OCI-LY7 (cell line): Measurements from ENCODE around the gene GTPBP4. TPM values are rescaled to one million over a fixed set of nuclear protein-coding genes. Genes with fewer than 3 reads are reported as not detected.
"Not testable (repeated sequence)": the region's sequence is repeated elsewhere in the genome, so short reads cannot be mapped to it uniquely, and the experiment has no call there.

ENCODE experiments used
- BruUV-seq: library from RNA; stranded (reverse); fragments of 400-500 nt; replicated peaks from 2 replicates; lab custom pipeline; 2021; lab: Mats Ljungman, UMichigan
- CTCF ChIA-PET: fragments of 300-600 bp; sonication (Branson Sonifier 250); formaldehyde crosslinking; loops from one replicate; lab custom pipeline; 2022; ENCODE audit warnings: antibody characterized with exemption; ENCODE audit not compliant: unreplicated experiment; lab: Charles Lee
- POLR2A ChIA-PET: fragments of 300-600 bp; sonication (Branson Sonifier 250); formaldehyde crosslinking; loops from one replicate; lab custom pipeline; 2022; ENCODE audit warnings: antibody characterized with exemption; lab: Charles Lee
- DNase-seq: peaks from one replicate; pipeline ENCODE4 v3.0.0-alpha.2; 2015; ENCODE audit warnings: low spot score
- H2AFZ ChIP-seq: fragments of 200-600 bp; sonication (generic), shearing (Covaris generic); 2 replicates; pipeline ENCODE4 v1.6.1; 2014; ENCODE audit warnings: mild to moderate bottlenecking, antibody characterized with exemption, low read length, moderate library complexity
- H3K27ac ChIP-seq: fragments of 200-600 bp; sonication (generic); 2 replicates; pipeline ENCODE4 v1.5.1; 2014; ENCODE audit warnings: mixed run types, low read depth, mild to moderate bottlenecking, moderate library complexity, low read length, inconsistent platforms; ENCODE audit not compliant: poor library complexity, severe bottlenecking
- H3K36me3 ChIP-seq: fragments of 200-600 bp; sonication (generic); 2 replicates; pipeline ENCODE4 v1.6.1; 2014; ENCODE audit warnings: mild to moderate bottlenecking, antibody characterized with exemption, low read length, moderate library complexity, mixed read lengths; ENCODE audit not compliant: insufficient read depth
- H3K4me1 ChIP-seq: fragments of 200-600 bp; sonication (generic); 2 replicates; pipeline ENCODE4 v1.5.1; 2014; ENCODE audit warnings: mild to moderate bottlenecking, low read length; ENCODE audit not compliant: insufficient read depth, poor library complexity, severe bottlenecking
- H3K4me2 ChIP-seq: fragments of 200-600 bp; sonication (generic); 2 replicates; pipeline ENCODE4 v1.6.1; 2014; ENCODE audit warnings: mild to moderate bottlenecking, low read length
- H3K4me3 ChIP-seq: fragments of 200-600 bp; sonication (generic); 2 replicates; pipeline ENCODE4 v1.5.1; 2014; ENCODE audit warnings: mild to moderate bottlenecking, low read depth, low read length; ENCODE audit not compliant: poor library complexity, severe bottlenecking
- H3K79me2 ChIP-seq: fragments of 200-600 bp; sonication (generic); 2 replicates; pipeline ENCODE4 v1.6.1; 2016; ENCODE audit warnings: low read depth, mild to moderate bottlenecking, low read length, moderate library complexity, mixed read lengths; ENCODE audit not compliant: insufficient read depth
- H3K9me2 ChIP-seq: fragments of 200-600 bp; sonication (generic); 2 replicates; pipeline ENCODE4 v1.6.1; 2016; ENCODE audit warnings: mild to moderate bottlenecking, low read length, mixed read lengths; ENCODE audit not compliant: insufficient read depth
- H3K9me3 ChIP-seq: fragments of 200-600 bp; sonication (generic); 2 replicates; pipeline ENCODE4 v1.6.1; 2014; ENCODE audit warnings: mild to moderate bottlenecking, mixed run types, low read length, mixed read lengths
- H4K20me1 ChIP-seq: fragments of 200-600 bp; sonication (generic); 2 replicates; pipeline ENCODE4 v1.6.1; 2014; ENCODE audit warnings: mild to moderate bottlenecking, antibody characterized with exemption, low read length, moderate library complexity, mixed read lengths; ENCODE audit not compliant: insufficient read depth
- CTCF ChIP-seq: fragments of 200-600 bp; sonication (generic); conservative IDR thresholded peaks from 2 replicates; pipeline ENCODE4 v1.5.1; 2014; ENCODE audit warnings: mild to moderate bottlenecking, antibody characterized with exemption, low read length, moderate library complexity, mixed read lengths
- EZH2phosphoT487 ChIP-seq: fragments of 200-600 bp; sonication (generic); IDR thresholded peaks from 2 replicates; pipeline ENCODE4 v1.6.1; 2018; ENCODE audit warnings: low read depth, borderline replicate concordance, mild to moderate bottlenecking, mixed run types, antibody characterized with exemption, low read length, moderate library complexity, mixed read lengths
- intact Hi-C: fragments of 100-400 bp; cut with micrococcal nuclease; formaldehyde crosslinking; loops from one replicate; pipeline ENCODE4 v1.10.0; 2022; ENCODE audit not compliant: unreplicated experiment
- total RNA-seq, 2 experiments: library from RNA; depleted of rRNA in 1 of 2; stranded (reverse); fragments of >200 nt in 1 of 2; shearing (Covaris generic) in 1 of 2; gene quantifications; 2 replicates each; pipeline ENCODE4 v1.2.3, GENCODE V29; 2014 to 2022

Gene GTPBP4
- total RNA-seq, 2 experiments from 2014 or later, result 61.0 to 108 TPM

- no TSS peak for BruUV-seq
- intact Hi-C loops, result no loop called here
- H2AFZ ChIP-seq, result no peak overlapping the region
- no peaks in the 10 kb centered on the region for H3K9me2 ChIP-seq
- H3K27ac ChIP-seq, result no peak overlapping the region
- H3K79me2 ChIP-seq, result peaks cover 9% of the 10 kb centered on the region; the same call in 1 of the 2 replicates
- no peak for TF ChIP-seq CTCF
- no peak for TF ChIP-seq EZH2phosphoT487
- H4K20me1 ChIP-seq, result peaks cover 6% of the 10 kb centered on the region; the same call in 1 of the 2 replicates
- H3K36me3 ChIP-seq, result peaks cover 54% of the 10 kb centered on the region
- no peaks in the 10 kb centered on the region for H3K9me3 ChIP-seq
- no peak overlapping the region for H3K4me3 ChIP-seq
- POLR2A ChIA-PET, result interaction anchor here (0.7 to 1.0 kb wide), 2 partner anchors 19 to 43 kb away, joined by 3 to 5 read pairs; partner anchors contain the start of gene WDR37
- CTCF ChIA-PET, result no interaction called here
- DNase-seq, result no peak
- H3K4me1 ChIP-seq, result no peaks in the 10 kb centered on the region
- H3K4me2 ChIP-seq, result no peak overlapping the region
Observed at GRCh38 chr10:1037098-1037497, 48.9 kb downstream of the GTPBP4 start.

- Histone ChIP-seq H4K20me1 (peaks cover 14% of the 10 kb centered on the region; the same call in 1 of the 2 replicates), H3K36me3 (peaks cover 69% of the 10 kb centered on the region), H3K79me2 (peaks cover 21% of the 10 kb centered on the region; the same call in 1 of the 2 replicates)
- H3K9me3 ChIP-seq, DNase-seq, H3K4me3 ChIP-seq, H2AFZ ChIP-seq, CTCF ChIA-PET, H3K9me2 ChIP-seq, H3K4me1 ChIP-seq, H3K4me2 ChIP-seq, BruUV-seq, H3K27ac ChIP-seq, intact Hi-C loops: not testable (repeated sequence)
- POLR2A ChIA-PET, result interaction anchor here (1.0 kb wide), 1 partner anchor 17 kb away, joined by 3 read pairs; no protein-coding TSS in a partner anchor
Observed at GRCh38 chr10:1038769-1039168, 50.5 kb downstream of the GTPBP4 start.

- CTCF ChIA-PET, result no interaction called here
- H3K4me2 ChIP-seq, result no peak overlapping the region
- H3K9me2 ChIP-seq, result no peaks in the 10 kb centered on the region
- no peak for DNase-seq
- no peak overlapping the region for H2AFZ ChIP-seq
- H4K20me1 ChIP-seq, result peaks cover 27% of the 10 kb centered on the region; the same call in 1 of the 2 replicates
- no TSS peak for BruUV-seq
- no peak overlapping the region for H3K27ac ChIP-seq
- peaks cover 23% of the 10 kb centered on the region for H3K4me1 ChIP-seq
- H3K36me3 ChIP-seq, result peaks cover 80% of the 10 kb centered on the region
- no peak overlapping the region for H3K4me3 ChIP-seq
- intact Hi-C loops, result no loop called here
- POLR2A ChIA-PET, result no interaction called here
- H3K79me2 ChIP-seq, result peaks cover 34% of the 10 kb centered on the region; the same call in 1 of the 2 replicates
- no peak for TF ChIP-seq EZH2phosphoT487
- no peaks in the 10 kb centered on the region for H3K9me3 ChIP-seq
Observed at GRCh38 chr10:1040133-1040532, 51.9 kb downstream of the GTPBP4 start.
